HepG2 (cell line): Measurements from ENCODE around the gene YY1AP1. TPM values are rescaled to one million over a fixed set of nuclear protein-coding genes. Genes with fewer than 3 reads are reported as not detected.

Source experiments
- FOXA3 ChIP-seq: IDR thresholded peaks from 2 replicates; pipeline ENCODE4 v1.6.1; 2016; ENCODE audit warnings: missing genetic modification reagents, missing compliant biosample characterization
- FOXJ3 ChIP-seq: sonication (generic); formaldehyde crosslinking; IDR thresholded peaks from 2 replicates; pipeline ENCODE4 v1.4.0; 2020; ENCODE audit warnings: missing genetic modification reagents, mild to moderate bottlenecking, borderline replicate concordance
- MTA3 ChIP-seq: sonication (generic); formaldehyde crosslinking; IDR thresholded peaks from 2 replicates; pipeline ENCODE4 v1.4.0; 2020; ENCODE audit warnings: missing genetic modification reagents
- PITX1 ChIP-seq: sonication (generic); formaldehyde crosslinking; IDR thresholded peaks from 2 replicates; pipeline ENCODE4 v1.5.1; 2020; ENCODE audit warnings: mild to moderate bottlenecking, missing genetic modification reagents
- SALL2 ChIP-seq: sonication (generic); formaldehyde crosslinking; IDR thresholded peaks from 2 replicates; pipeline ENCODE4 v1.8.1; 2023; ENCODE audit warnings: mild to moderate bottlenecking, missing genetic modification reagents, inconsistent platforms
- SP1 ChIP-seq, 2 experiments: fragments of 450-650 bp in 1 of 2; sonication (generic) in 1 of 2; formaldehyde crosslinking in 1 of 2; IDR thresholded peaks; 2 replicates each; pipeline versions ENCODE4 v1.4.0 to v1.6.1; 2016 to 2020; ENCODE audit warnings: missing genetic modification reagents in 1 of 2
- SUZ12 ChIP-seq: fragments of 150-350 bp; IDR thresholded peaks from 2 replicates; pipeline ENCODE4 v1.6.1; 2014; ENCODE audit warnings: low read depth, low read length
- TGIF2 ChIP-seq: IDR thresholded peaks from 2 replicates; pipeline ENCODE4 v1.6.1; 2016; ENCODE audit warnings: control low read depth, missing compliant biosample characterization
- THAP11 ChIP-seq: IDR thresholded peaks from 2 replicates; pipeline ENCODE4 v1.6.1; 2016; ENCODE audit warnings: missing biosample characterization, missing genetic modification reagents
- ZFP36 ChIP-seq: fragments of 150-350 bp; IDR thresholded peaks from 2 replicates; pipeline ENCODE4 v1.6.1; 2018; ENCODE audit warnings: borderline replicate concordance, low read length, low read depth; ENCODE audit not compliant: partially characterized antibody
- ZNF160 ChIP-seq: sonication (generic); formaldehyde crosslinking; IDR thresholded peaks from 2 replicates; pipeline ENCODE4 v1.8.0; 2022; ENCODE audit warnings: mild to moderate bottlenecking, inconsistent platforms, missing genetic modification reagents
- polyA plus RNA-seq, 8 experiments: library from polyadenylated mRNA; depleted of rRNA in 3 of 8; stranded (reverse) in 7 of 8; unstranded in 1 of 8; fragments of >200 nt; fragmentation: Illumina TruSeq in 4 of 8; extraction: Trizol in 4 of 8; gene quantifications; 2 replicates each; pipeline versions ENCODE4 v1.2.1 to v1.2.3, GENCODE V29; 2011 to 2016; ENCODE audit warnings: low read depth in 4 of 8, missing spikeins in 1 of 8, mixed read lengths in 1 of 8; ENCODE audit not compliant: insufficient read depth in 1 of 8
- total RNA-seq, 5 experiments: library from RNA; depleted of rRNA; stranded (reverse); fragments of >200 nt; fragmentation: Illumina TruSeq; extraction: Trizol; gene quantifications; 2 replicates each; pipeline ENCODE4 v1.2.3, GENCODE V29; 2016; ENCODE audit warnings: low read depth in 1 of 5
- TF ChIP-seq, protein P1 (sequence below): sonication (generic); formaldehyde crosslinking; IDR thresholded peaks from 2 replicates; pipeline ENCODE4 v1.4.0; 2020; ENCODE audit warnings: missing genetic modification reagents
- TF ChIP-seq, protein P2 (sequence below): sonication (generic); formaldehyde crosslinking; IDR thresholded peaks from 2 replicates; pipeline ENCODE4 v1.4.0; 2020; ENCODE audit warnings: missing genetic modification reagents
- TF ChIP-seq, protein P3 (sequence below): sonication (generic); formaldehyde crosslinking; IDR thresholded peaks from 2 replicates; pipeline ENCODE4 v1.9.0; 2021; ENCODE audit warnings: missing genetic modification reagents, borderline replicate concordance
- TF ChIP-seq, protein P4 (sequence below), 2 experiments: sonication (generic) in 1 of 2; formaldehyde crosslinking in 1 of 2; IDR thresholded peaks; 2 replicates each; pipeline versions ENCODE4 v1.4.0 to v1.6.1; 2016 to 2020; ENCODE audit warnings: borderline replicate concordance in 1 of 2, low read depth in 1 of 2, mild to moderate bottlenecking in 1 of 2, missing genetic modification reagents in 1 of 2

The YY1AP1 gene
- total and polyA plus RNA-seq, 2 of the 13 experiments (the other 11 are each of a cell fraction or from before 2014, with no cell fraction given), result 28.5 to 69.4 TPM

DNA sequence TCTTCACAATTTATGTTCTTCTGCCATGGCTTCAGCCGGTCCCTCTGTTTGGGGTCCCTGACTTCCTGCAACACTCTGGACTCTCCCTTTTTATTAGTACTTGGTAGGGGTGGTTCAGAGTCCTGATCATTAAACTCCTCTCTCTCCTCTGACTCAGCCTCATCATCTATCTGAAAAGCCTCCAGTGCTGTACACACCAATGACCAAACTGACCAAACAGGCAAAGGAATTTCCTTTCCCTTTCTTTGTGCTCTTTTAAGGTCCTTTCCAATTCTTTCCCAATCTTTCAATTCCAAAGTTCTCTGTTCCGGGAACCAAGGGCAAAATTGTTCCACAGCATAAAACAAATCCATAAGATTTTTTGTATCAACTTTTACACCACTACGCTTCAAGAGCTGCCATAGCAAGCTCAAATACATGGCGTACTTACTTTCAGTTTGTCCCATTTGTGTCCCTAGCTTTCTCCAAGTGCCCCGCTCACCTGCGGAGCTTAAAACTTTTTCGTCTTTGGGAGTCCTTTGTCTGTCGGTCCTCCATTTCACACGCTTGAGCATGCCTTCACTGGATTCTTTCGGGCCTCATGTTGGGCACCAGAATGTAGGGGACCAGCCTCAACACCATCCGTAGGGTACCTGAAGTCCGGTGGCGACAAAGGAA is 9.9 kb upstream of the YY1AP1 start (continued):
- TF ChIP-seq, protein P1, sequence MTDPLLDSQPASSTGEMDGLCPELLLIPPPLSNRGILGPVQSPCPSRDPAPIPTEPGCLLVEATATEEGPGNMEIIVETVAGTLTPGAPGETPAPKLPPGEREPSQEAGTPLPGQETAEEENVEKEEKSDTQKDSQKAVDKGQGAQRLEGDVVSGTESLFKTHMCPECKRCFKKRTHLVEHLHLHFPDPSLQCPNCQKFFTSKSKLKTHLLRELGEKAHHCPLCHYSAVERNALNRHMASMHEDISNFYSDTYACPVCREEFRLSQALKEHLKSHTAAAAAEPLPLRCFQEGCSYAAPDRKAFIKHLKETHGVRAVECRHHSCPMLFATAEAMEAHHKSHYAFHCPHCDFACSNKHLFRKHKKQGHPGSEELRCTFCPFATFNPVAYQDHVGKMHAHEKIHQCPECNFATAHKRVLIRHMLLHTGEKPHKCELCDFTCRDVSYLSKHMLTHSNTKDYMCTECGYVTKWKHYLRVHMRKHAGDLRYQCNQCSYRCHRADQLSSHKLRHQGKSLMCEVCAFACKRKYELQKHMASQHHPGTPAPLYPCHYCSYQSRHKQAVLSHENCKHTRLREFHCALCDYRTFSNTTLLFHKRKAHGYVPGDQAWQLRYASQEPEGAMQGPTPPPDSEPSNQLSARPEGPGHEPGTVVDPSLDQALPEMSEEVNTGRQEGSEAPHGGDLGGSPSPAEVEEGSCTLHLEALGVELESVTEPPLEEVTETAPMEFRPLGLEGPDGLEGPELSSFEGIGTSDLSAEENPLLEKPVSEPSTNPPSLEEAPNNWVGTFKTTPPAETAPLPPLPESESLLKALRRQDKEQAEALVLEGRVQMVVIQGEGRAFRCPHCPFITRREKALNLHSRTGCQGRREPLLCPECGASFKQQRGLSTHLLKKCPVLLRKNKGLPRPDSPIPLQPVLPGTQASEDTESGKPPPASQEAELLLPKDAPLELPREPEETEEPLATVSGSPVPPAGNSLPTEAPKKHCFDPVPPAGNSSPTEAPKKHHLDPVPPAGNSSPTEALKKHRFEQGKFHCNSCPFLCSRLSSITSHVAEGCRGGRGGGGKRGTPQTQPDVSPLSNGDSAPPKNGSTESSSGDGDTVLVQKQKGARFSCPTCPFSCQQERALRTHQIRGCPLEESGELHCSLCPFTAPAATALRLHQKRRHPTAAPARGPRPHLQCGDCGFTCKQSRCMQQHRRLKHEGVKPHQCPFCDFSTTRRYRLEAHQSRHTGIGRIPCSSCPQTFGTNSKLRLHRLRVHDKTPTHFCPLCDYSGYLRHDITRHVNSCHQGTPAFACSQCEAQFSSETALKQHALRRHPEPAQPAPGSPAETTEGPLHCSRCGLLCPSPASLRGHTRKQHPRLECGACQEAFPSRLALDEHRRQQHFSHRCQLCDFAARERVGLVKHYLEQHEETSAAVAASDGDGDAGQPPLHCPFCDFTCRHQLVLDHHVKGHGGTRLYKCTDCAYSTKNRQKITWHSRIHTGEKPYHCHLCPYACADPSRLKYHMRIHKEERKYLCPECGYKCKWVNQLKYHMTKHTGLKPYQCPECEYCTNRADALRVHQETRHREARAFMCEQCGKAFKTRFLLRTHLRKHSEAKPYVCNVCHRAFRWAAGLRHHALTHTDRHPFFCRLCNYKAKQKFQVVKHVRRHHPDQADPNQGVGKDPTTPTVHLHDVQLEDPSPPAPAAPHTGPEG, result no peak
- TF ChIP-seq FOXA3 (CRISPR knock-in tag) (no peak), ZFP36 (no peak), THAP11 (no peak), SALL2 (CRISPR knock-in tag) (no peak), ZNF160 (CRISPR knock-in tag) (no peak), SUZ12 (no peak), FOXJ3 (CRISPR knock-in tag) (no peak), MTA3 (no peak), TGIF2 (no peak), PITX1 (no peak), SP1 (IDR thresholded peaks at IDR 0.05) (no peak), SP1 (CRISPR knock-in tag; IDR thresholded peaks at IDR 0.05) (no peak)
- TF ChIP-seq, protein P2, sequence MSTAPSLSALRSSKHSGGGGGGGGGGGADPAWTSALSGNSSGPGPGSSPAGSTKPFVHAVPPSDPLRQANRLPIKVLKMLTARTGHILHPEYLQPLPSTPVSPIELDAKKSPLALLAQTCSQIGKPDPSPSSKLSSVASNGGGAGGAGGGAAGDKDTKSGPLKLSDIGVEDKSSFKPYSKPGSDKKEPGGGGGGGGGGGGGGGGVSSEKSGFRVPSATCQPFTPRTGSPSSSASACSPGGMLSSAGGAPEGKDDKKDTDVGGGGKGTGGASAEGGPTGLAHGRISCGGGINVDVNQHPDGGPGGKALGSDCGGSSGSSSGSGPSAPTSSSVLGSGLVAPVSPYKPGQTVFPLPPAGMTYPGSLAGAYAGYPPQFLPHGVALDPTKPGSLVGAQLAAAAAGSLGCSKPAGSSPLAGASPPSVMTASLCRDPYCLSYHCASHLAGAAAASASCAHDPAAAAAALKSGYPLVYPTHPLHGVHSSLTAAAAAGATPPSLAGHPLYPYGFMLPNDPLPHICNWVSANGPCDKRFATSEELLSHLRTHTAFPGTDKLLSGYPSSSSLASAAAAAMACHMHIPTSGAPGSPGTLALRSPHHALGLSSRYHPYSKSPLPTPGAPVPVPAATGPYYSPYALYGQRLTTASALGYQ (CRISPR knock-in tag), result no peak
- TF ChIP-seq, protein P3, sequence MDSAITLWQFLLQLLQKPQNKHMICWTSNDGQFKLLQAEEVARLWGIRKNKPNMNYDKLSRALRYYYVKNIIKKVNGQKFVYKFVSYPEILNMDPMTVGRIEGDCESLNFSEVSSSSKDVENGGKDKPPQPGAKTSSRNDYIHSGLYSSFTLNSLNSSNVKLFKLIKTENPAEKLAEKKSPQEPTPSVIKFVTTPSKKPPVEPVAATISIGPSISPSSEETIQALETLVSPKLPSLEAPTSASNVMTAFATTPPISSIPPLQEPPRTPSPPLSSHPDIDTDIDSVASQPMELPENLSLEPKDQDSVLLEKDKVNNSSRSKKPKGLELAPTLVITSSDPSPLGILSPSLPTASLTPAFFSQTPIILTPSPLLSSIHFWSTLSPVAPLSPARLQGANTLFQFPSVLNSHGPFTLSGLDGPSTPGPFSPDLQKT (CRISPR knock-in tag), result no peak
- TF ChIP-seq, protein P4, sequence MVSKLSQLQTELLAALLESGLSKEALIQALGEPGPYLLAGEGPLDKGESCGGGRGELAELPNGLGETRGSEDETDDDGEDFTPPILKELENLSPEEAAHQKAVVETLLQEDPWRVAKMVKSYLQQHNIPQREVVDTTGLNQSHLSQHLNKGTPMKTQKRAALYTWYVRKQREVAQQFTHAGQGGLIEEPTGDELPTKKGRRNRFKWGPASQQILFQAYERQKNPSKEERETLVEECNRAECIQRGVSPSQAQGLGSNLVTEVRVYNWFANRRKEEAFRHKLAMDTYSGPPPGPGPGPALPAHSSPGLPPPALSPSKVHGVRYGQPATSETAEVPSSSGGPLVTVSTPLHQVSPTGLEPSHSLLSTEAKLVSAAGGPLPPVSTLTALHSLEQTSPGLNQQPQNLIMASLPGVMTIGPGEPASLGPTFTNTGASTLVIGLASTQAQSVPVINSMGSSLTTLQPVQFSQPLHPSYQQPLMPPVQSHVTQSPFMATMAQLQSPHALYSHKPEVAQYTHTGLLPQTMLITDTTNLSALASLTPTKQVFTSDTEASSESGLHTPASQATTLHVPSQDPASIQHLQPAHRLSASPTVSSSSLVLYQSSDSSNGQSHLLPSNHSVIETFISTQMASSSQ (IDR thresholded peaks at IDR 0.05; ENCODE audit: low read depth), result no peak
- TF ChIP-seq, protein P4 (CRISPR knock-in tag; IDR thresholded peaks at IDR 0.05; ENCODE audit: borderline replicate concordance), result no peak
